ENCODE measurements around the gene GATA1.

- no peak for TF ChIP-seq CTCF (IDR thresholded peaks at IDR 0.05)
- no peak for TF ChIP-seq POLR2A (IDR thresholded peaks at IDR 0.05)
These were observed 7.5 kb downstream of the GATA1 start for GRCh38 chrX:48793935-48794334.
